ENCODE results near the gene GAL3ST2.
"Not testable (repeated sequence)": the region's sequence is repeated elsewhere in the genome, so short reads cannot be mapped to it uniquely, and the experiment has no call there.

GAL3ST2 gene

GRCh38 chr2:241803387-241804325, 27.0 kb downstream of the GAL3ST2 start:
- peak; percentile 74 for DNase-seq (ENCODE audit: extremely low spot score)
- ChIA-PET CTCF (interaction anchor here (0.9 to 1.9 kb wide), 6 partner anchors 7 to 72 kb away, joined by 3 to 4 read pairs (median 4); no protein-coding TSS in a partner anchor), POLR2A (interaction anchor here (0.6 kb wide), 2 partner anchors 11 to 14 kb away, joined by 3 to 6 read pairs; no protein-coding TSS in a partner anchor)
- TF ChIP-seq CTCF (IDR thresholded peaks at IDR 0.05; ENCODE audit: control extremely low read depth, extremely low read depth, low read depth, missing control alignments) = no peak

GRCh38 chr2:241804326-241805229, 28.0 kb downstream of the GAL3ST2 start:
- peak; percentile 55 for DNase-seq (ENCODE audit: extremely low spot score)
- TF ChIP-seq CTCF (IDR thresholded peaks at IDR 0.05; ENCODE audit: control extremely low read depth, extremely low read depth, low read depth, missing control alignments) = peak; percentile 20
- ChIA-PET POLR2A (interaction anchor here (0.6 kb wide), 2 partner anchors 12 to 13 kb away, joined by 3 to 6 read pairs; no protein-coding TSS in a partner anchor), CTCF (interaction anchor here (1.0 to 1.9 kb wide), 5 partner anchors 8 to 63 kb away, joined by 3 to 4 read pairs (median 4); no protein-coding TSS in a partner anchor)

- DNase-seq (ENCODE audit: extremely low spot score); CTCF ChIA-PET; POLR2A ChIA-PET: not testable (repeated sequence)
These were observed 29.6 kb downstream of the GAL3ST2 start for GRCh38 chr2:241806217-241806616.

DNA sequence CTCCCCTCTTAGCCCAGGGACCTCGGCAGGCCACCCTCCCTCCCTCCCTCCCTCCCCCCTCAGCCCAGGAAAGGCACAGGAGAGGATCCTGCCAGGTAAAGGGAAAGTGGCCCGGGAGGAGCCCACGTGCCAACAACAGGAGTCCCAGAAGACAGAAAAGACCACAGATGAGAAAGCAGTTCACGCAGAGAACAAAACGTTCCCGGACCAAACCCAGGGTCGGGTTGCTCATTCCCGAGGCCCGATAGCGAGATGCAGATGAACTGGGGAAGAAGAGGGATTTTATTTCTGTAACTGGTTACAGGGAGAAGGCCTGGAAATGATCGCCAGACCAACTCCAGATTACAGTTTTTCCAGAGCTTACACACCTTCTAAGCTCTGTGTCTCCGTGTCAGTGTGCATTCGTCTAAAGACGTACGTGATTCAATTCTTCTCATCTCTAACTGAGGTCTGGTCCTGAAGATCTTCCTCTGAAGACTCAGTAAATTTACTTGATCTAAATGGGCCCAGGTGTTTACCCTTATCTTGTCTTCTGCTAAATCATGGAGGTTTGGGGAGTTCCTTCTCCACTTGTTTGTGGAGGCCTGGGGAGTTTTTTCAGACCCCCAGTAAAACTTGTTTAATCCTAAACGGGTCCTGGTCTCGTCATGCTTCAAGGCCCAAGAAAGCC, 31.6 kb downstream of the GAL3ST2 start:
- no peak for TF ChIP-seq CTCF (IDR thresholded peaks at IDR 0.05; ENCODE audit: control extremely low read depth, extremely low read depth, low read depth, missing control alignments)
- CTCF ChIA-PET = no interaction called here
- POLR2A ChIA-PET = no interaction called here
- no peak for DNase-seq (ENCODE audit: extremely low spot score)

DNA sequence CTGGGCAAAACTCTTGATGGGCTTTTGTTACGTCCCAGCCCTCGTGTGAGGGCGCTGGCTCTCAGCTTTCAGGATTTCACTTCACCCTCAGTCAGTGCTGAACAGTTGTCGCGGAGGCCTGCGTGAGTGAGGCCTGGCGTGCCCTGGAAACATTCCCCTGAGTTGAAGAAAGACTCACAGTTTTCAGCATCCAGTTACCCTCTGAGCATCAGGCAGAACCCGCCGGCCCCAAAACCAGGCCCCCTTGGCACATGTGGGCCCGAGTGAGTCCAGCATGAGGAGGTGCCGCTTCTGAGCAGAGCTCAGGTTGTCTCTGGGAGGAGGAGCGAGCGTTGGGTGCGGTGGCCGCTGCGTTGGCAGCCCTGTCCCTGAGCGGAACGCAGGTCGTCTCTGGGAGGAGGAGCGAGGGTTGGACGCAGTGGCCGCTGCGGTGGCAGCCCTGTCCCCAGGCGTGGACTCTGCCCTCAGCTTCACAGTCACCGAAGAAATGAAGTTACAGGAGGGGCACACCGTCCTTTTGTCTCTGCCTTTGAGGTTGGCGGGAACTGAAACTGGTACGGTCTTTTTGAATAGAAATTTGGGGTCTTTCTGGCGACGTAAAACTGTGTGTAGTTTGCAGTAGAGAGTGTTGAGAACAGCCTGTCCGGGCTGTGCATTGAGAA, 32.2 kb downstream of the GAL3ST2 start, which contains the start of gene NEU4:
NEU4 (plus strand) TSS at position 473 of the 662 bp plus-strand sequence. CDS start 5,292 bp downstream, outside the sequence.
- ChIA-PET POLR2A (no interaction called here), CTCF (no interaction called here)
- no peak for DNase-seq (ENCODE audit: extremely low spot score)
- TF ChIP-seq CTCF (IDR thresholded peaks at IDR 0.05; ENCODE audit: control extremely low read depth, extremely low read depth, low read depth, missing control alignments) = no peak
